GM10248 (cell line): ENCODE data around the gene FAM219A.
A peak's percentile ranks its signal among the peaks of the same experiment; 100 is the strongest.

Source experiments
- CTCF ChIA-PET: fragments of 300-600 bp; sonication (Branson Sonifier 250); formaldehyde crosslinking; extraction: SDS; loops from one replicate; lab custom pipeline; 2021; ENCODE audit warnings: antibody characterized with exemption; lab: Yijun Ruan, JAX
- POLR2A ChIA-PET: fragments of 350-650 bp; sonication (Branson Sonifier 250); formaldehyde crosslinking; extraction: SDS; loops from one replicate; lab custom pipeline; 2020; ENCODE audit warnings: antibody characterized with exemption; lab: Yijun Ruan, JAX
- DNase-seq: peaks from one replicate; pipeline ENCODE4 v3.0.0; 2012; ENCODE audit errors: extremely low spot score
- CTCF ChIP-seq: IDR thresholded peaks from 2 replicates; pipeline ENCODE4 v1.5.1; 2012; ENCODE audit warnings: mild to moderate bottlenecking, low read depth; ENCODE audit errors: extremely low read depth, missing control alignments, control extremely low read depth

Gene FAM219A

GRCh38 chr9:34458013-34458958 is at the start of gene FAM219A, which contains the start of gene DNAI1:
FAM219A (minus strand) TSS chr9:34458570; CDS start chr9:34458263, 307 bp downstream.
DNAI1 (plus strand) TSS chr9:34458805; CDS start chr9:34459006, 201 bp downstream.
- POLR2A ChIA-PET, result no interaction called here
- DNase-seq, result peak; percentile 99
- CTCF ChIA-PET, result interaction anchor here (0.8 to 3.8 kb wide), 5 partner anchors 12 to 176 kb away, joined by 3 to 8 read pairs (median 4); no protein-coding TSS in a partner anchor
- TF ChIP-seq CTCF, result no peak

DNA sequence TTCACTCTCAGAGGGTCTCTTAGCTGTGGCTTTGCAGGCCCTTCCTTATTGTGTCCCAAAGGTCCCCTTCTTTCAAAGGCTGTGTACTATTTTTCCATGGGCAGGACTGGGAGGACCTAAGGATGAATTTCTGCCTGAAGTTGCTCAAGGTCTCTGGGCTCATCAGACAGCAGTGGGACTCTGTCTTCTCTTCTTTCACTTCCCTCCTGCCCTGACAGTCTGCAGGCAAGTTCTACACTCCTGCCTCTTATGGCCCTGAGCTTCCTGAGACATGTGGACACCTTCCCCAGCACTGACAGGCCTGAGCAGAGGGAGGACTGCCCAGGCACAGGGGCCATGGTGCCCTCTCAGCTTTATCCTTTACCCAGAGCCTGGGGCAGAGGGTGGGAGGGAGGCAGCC is 49.6 kb upstream of the FAM219A start:
- no peak for DNase-seq
- no peak for TF ChIP-seq CTCF
- CTCF ChIA-PET, result interaction anchor here (1.5 to 1.7 kb wide), 2 partner anchors 84 to 126 kb away, joined by 3 to 4 read pairs; no protein-coding TSS in a partner anchor
- POLR2A ChIA-PET, result no interaction called here

DNA sequence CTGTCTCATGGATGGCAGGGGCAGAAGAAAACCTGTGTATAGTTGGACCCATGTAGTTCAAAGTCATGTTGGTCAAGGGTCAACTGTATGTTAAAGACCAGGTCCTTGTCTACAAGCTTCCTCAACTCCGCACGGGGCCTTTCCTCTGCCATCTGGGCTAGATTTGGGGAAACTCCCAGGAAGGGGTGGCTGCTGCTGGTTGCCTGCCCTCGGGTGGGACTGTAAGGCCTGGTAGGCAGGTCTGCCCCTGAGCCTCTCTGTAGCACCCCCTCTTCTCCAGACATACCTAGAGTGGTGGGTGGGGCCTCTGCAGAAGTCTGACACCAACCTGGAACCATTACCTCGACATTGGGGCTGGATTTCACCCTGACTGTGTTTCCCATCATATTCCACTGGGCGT is 49.2 kb upstream of the FAM219A start:
- ChIA-PET POLR2A (no interaction called here), CTCF (interaction anchor here (0.9 to 1.7 kb wide), 4 partner anchors 39 to 694 kb away, joined by 3 to 4 read pairs (median 4); no protein-coding TSS in a partner anchor)
- no peak for DNase-seq
- no peak for TF ChIP-seq CTCF

DNA sequence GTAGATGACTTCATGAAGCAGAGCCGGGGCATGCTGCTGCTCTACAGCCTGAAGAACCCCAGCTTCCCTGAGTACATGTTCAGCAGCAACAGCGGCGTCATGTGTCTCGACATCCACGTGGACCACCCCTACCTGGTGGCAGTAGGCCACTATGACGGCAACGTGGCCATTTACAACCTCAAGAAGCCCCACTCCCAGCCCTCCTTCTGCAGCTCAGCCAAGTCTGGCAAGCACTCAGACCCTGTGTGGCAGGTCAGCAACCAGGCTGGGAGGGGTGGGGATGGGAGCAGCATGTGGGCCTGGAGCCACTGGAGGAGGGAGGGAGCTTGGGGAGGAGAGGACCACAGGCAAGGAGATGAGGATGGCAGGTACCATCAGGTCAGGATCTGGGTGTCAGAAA is 48.3 kb upstream of the FAM219A start:
- TF ChIP-seq CTCF, result no peak
- ChIA-PET POLR2A (no interaction called here), CTCF (interaction anchor here (0.9 to 1.6 kb wide), 7 partner anchors 8 to 728 kb away, joined by 3 to 5 read pairs (median 3); no protein-coding TSS in a partner anchor)
- no peak for DNase-seq

GRCh38 chr9:34505370-34506120 is 47.2 kb upstream of the FAM219A start:
- DNase-seq, result no peak
- ChIA-PET CTCF (interaction anchor here (1.0 to 1.6 kb wide), 3 partner anchors 9 to 727 kb away, joined by 3 to 5 read pairs (median 3); no protein-coding TSS in a partner anchor), POLR2A (no interaction called here)
- no peak for TF ChIP-seq CTCF

DNA sequence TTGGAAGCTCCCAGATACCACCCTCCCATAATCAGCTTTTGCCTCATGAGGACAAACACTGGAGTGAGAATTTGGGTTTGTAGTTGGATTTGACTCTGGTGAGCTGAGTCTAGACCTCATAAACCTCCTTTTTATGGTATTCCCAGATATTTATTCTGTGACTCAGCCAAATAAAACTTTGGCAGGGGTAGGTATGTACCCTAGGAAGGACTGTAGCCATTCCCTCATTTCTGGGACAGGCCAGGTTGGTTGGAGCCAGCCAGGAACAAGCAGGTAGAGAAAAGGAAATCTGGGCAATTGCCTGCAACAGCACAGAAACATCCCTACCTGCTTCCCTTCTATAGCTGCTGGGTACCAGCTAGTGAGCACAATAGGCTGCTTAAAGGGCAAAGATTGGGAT is 45.0 kb upstream of the FAM219A start:
- POLR2A ChIA-PET, result no interaction called here
- TF ChIP-seq CTCF, result no peak
- CTCF ChIA-PET, result interaction anchor here (1.0 to 8.9 kb wide), 7 partner anchors 11 to 99 kb away, joined by 3 to 77 read pairs (median 30); no protein-coding TSS in a partner anchor
- DNase-seq, result no peak
